GM12872 (cell line): Measurements from ENCODE around the gene ARHGEF4.

Experiments
- CTCF ChIP-seq: IDR thresholded peaks from 3 replicates; pipeline ENCODE4 v1.5.1; 2011; ENCODE audit warnings: low read depth, mild to moderate bottlenecking, low read length, moderate library complexity; ENCODE audit not compliant: insufficient read depth

Gene ARHGEF4

GRCh38 chr2:131093006-131093695, 256.4 kb downstream of the ARHGEF4 start, which contains the start of gene FAM168B:
FAM168B (minus strand) TSS chr2:131093460; CDS start chr2:131082646, 10,814 bp downstream.
- no peak for TF ChIP-seq CTCF

GRCh38 chr2:131093696-131094462, 257.2 kb downstream of the ARHGEF4 start:
- no peak for TF ChIP-seq CTCF

GRCh38 chr2:131094463-131095281, 258.0 kb downstream of the ARHGEF4 start:
- TF ChIP-seq CTCF = no peak
